HL-60/S4 treated with retinoic acid at 250 ng/mL for 4 days and 3 days (cell line): ENCODE data around the gene NUP188.

Experiments used
- in situ Hi-C: fragments of 300-500 bp; cut with MboI; formaldehyde crosslinking; loops from 2 replicates; pipeline ENCODE4 v1.7.0; 2022; ENCODE audit warnings: low sequenced_read_pairs

The NUP188 gene

DNA sequence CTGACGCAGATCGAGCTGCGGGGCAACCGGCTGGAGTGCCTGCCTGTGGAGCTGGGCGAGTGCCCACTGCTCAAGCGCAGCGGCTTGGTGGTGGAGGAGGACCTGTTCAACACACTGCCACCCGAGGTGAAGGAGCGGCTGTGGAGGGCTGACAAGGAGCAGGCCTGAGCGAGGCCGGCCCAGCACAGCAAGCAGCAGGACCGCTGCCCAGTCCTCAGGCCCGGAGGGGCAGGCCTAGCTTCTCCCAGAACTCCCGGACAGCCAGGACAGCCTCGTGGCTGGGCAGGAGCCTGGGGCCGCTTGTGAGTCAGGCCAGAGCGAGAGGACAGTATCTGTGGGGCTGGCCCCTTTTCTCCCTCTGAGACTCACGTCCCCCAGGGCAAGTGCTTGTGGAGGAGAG is 31.3 kb upstream of the NUP188 start:
- in situ Hi-C loops: no loop called here

DNA sequence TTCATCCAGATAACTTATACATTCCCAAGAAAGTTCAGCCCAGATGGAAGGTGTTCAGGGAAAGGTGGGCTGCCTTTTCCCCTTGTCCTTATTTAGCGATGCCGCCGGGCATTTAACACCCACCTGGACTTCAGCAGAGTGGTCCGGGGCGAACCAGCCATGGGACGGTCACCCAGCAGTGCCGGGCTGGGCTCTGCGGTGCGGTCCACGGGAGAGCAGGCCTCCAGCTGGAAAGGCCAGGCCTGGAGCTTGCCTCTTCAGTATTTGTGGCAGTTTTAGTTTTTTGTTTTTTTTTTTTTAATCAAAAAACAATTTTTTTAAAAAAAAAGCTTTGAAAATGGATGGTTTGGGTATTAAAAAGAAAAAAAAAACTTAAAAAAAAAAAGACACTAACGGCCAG is 30.8 kb upstream of the NUP188 start:
- in situ Hi-C loops: no loop called here

DNA sequence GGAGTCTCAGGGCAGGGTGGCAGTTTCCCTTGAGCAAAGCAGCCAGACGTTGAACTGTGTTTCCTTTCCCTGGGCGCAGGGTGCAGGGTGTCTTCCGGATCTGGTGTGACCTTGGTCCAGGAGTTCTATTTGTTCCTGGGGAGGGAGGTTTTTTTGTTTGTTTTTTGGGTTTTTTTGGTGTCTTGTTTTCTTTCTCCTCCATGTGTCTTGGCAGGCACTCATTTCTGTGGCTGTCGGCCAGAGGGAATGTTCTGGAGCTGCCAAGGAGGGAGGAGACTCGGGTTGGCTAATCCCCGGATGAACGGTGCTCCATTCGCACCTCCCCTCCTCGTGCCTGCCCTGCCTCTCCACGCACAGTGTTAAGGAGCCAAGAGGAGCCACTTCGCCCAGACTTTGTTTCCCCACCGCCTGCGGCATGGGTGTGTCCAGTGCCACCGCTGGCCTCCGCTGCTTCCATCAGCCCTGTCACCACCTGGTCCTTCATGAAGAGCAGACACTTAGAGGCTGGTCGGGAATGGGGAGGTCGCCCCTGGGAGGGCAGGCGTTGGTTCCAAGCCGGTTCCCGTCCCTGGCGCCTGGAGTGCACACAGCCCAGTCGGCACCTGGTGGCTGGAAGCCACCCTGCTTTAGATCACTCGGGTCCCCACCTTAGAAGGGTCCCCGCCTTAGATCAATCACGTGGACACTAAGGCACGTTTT is 30.2 kb upstream of the NUP188 start:
- in situ Hi-C loops: no loop called here

DNA sequence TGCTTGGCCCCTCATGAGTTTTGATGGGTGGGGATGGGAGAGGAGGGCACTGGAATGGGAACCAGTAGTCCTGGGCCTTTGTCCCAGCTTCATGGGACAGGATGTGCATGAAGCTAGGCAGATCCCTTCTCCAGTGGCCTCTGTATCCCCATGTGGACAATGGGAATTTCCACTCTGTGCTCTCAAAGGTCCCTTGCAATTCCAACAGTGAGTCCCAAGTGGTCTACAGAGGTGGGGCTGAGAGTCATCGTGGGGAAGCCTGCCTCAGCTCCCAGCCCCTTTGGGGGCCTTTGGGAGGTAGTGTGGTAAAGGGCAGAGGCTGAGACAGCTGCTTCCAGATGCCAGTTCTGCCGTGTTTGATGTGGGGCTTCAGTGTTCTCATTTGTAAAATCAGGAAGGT is 28.6 kb upstream of the NUP188 start:
- in situ Hi-C loops: no loop called here

DNA sequence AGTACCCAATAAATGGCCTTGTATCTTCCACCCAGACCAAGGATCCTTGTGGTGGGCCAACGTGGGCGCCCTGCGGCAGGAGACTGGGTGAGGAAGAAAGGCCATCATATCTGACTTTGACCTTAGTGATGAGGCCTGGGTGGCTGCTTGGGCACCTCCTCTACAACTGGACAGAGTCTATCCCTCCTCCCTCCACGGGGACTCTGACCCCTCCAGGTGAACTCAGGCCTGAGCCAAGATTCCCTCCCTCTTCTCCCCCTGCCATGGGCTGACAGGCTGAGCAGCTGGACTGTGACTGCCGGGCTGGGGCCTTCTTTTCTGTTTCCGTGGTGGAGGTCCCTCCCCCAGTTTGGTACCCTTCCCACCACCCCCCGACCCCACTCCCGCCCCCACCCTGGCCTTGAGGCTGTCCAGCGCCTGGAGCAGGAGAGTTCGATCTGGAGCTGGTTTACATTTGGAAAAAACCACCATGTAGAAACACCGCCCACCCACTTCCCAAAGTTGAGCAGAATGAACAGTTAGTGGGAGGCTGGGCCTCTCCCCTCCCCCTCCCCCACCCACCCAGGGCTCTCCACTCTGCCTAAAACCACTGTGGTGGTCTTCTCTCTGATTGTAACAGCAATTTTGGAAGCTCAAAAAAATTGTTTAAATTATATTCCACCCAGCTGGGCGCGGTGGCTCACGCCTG is 28.0 kb upstream of the NUP188 start:
- in situ Hi-C loops: no loop called here

DNA sequence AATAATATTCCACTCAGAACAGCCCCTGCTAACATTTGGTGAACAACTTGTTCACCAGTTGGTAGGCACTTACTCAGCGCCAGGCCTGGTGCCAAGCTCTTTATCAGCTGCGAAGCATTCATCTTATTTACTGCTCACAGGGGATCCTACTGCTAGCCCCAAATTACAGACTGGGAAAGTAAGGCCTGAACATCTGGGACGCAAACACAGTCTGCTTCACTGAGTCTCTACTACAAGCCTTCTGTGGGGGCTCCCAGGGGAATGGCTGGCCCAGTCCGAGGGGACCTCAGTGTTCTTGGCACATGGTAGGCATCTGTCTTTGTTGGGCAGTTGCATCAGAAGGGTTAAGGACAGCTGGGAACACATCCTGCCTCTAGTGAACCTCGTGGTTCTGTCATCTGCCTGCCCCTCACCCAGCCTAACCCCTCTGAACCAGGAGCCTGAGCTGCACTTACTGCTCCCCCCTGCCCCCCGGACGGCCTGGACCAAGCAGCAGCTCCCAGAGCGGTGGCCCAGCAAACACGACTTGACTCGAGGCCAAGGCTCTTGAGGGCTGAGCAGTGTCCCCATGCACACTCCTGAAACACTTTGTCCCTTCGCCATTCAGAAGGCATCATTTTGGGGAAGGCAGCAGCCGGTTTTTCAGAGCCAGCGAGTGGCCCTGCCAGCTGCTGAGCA is 27.0 kb upstream of the NUP188 start, which contains the start of gene PHYHD1:
PHYHD1 (plus strand) TSS at position 602 of the 678 bp plus-strand sequence. CDS start 1,342 bp downstream, outside the sequence.
- in situ Hi-C loops: no loop called here

DNA sequence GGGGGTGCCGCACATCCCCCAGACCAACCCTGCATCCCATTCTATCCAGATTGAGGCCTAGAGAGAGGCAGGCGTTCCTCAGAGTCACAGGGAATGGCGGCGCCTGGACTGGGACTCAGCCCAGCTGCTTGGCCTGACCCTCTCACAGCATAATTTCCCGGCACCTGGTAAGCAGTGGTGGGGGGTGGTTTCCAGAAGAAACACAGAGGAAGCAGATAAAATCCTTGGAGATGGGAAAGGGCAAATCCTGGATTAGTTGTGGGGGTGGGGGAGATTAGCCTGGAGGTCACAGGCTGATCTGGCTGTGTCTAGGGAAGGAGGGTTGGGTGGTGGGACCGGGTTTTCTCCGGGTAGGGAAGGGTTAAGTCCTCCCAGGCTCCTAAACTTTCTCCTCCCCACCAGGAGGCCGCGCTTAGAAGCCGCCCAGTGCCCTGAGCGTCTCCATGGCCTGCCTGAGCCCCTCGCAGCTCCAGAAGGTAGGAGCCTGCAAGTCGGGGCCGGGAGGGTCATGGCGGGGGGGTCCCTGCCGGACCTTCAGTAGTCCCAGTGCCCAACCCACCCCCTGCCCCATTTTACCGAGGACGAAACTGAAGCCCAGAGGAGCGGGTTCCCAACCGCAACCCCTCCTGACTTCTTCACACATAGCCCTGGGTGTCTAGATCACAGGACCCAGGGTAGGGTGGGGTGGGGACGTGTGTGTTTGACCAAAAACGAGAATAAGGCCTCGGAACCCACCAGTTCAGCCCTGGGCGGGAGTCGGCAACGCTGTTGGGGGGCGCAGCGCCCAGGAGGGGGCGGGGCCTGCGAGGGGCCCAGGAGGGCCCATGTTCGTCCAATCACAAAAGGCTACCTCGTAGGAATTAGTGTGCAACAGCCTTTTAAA is 25.4 kb upstream of the NUP188 start:
- in situ Hi-C loops: no loop called here

DNA sequence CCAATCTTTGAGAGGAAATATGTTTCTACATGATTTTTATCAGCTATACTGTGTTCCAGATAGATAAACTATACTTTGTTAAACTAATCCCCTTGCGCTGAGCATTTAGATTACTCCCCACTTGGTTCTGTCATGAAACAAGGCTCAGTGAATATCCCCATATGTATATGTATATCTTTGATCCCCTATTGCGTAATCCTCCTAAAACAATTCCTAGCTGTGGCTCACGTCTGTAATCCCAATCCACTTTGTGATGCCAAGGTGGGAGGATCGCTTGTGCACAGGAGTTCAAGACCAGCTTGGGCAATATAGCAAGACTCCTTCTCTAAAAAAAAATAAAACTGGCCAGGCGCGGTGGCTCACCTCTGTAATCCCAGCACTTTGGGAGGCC is 24.0 kb upstream of the NUP188 start:
- in situ Hi-C loops: no loop called here

DNA sequence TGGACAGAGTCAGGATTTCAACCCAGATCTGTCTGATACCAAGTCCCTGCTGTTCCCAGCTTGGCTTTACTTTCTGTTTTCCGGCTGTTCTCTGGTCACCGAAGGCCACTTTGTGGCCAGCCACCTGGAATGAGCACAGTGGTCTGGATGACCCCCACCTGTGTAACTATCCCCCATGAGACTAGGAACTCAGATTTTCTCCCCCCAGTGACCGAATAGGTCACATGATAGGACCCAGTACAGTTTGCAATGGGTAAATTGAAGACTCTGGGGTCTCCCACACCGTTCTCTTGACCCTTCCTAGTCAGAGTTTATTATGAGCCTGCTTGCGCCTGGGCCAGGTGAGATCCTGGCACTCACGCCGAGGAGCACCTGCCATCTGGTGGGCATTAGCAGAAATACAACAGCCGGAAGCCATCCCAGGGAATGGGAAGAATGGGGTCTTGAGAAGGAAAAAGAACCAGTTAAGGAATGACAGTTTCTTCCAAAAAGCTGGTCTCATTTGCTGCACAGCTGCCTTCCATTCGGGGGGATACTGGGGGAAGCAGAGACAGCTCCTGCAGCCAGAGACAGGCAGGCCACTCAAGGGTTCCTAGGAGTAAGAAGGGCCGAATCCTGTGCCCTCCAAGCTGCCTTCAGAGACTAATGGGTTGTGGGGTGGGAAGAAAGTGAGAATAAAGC is 19.6 kb upstream of the NUP188 start:
- in situ Hi-C loops: no loop called here

DNA sequence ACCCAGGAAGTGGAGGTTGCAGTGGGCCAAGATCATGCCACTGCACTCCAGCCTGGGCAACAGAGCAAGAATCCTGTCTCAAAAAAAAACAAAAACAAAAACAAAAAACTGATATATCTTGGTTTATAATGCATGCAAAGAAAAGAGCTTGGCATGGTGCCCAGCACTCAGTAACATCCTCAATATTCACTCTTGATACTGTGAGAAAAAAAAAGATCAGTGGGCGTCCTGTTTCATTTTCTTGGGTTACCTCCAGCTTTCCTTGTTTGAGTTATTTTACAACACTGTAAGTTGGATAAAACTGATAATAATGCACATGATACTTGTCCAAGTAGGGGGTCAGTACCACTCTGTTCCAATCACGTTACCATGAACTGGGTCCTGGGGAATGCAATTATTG is 18.9 kb upstream of the NUP188 start:
- in situ Hi-C loops: no loop called here

DNA sequence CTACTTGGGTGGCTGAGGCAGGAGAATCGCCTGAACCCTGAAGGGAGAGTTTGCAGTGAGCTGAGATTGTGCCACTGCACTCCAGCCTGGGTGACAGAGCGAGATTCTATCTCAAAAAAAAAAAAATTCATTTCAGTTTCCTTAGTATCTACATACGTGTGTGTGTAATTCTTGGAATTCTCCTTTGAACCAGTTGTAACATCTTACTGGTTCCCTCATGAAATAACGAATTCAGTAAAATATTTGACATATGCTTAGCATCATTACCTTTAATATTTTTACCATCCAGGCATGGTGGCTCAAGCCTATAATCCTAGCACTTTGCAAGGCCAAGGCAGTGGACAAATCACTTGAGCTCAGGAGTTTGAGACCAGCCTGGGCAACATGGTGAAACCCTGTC is 17.9 kb upstream of the NUP188 start:
- in situ Hi-C loops: no loop called here

DNA sequence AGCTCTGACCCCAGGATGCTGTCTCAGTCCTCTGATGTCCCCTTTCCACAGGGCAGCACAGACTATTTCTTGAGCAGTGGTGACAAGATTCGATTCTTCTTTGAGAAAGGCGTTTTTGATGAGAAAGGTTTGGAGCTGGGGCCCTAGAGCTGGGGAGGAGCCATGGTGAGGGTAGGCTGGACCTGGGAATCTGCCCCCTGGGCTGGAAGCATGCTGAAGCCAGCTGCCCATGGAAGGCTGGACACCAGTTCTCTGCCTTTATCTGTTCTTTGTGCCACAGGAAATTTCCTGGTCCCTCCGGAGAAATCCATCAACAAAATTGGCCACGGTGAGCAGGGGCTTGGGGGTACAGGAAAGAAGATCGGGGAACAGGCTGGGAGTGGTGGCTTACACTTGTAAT is 13.8 kb upstream of the NUP188 start:
- in situ Hi-C loops: no loop called here

DNA sequence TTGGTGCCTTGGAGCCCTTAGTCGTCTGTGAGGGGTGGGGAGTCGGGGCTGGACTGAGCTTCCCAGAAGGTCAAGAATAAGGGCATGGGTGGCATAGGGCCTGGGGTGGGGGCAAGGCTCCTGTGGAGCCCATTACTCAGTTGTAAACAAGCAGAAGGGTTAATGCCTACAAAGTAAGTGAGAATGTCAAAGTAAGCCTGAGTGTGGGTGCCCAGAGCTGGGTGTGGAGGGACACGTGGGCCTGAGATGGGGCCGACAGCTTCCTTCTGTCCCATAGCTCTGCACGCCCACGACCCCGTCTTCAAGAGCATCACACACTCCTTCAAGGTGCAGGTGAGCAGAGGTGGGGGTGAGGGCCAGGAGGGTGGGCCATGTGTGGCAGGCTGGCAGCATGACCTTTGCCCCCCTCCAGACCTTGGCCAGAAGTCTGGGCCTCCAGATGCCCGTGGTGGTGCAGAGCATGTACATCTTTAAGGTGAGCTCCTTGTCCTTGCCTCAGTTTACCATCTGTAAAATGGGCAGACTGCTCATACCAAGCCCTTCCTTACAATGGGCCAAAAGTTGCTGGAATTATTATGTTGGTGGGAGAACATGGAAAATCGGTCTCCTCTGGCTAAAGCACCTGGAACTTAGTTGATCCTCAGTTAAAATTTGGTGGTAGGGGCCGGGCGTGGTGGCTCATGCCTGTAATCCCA is 11.2 kb upstream of the NUP188 start:
- in situ Hi-C loops: no loop called here

DNA sequence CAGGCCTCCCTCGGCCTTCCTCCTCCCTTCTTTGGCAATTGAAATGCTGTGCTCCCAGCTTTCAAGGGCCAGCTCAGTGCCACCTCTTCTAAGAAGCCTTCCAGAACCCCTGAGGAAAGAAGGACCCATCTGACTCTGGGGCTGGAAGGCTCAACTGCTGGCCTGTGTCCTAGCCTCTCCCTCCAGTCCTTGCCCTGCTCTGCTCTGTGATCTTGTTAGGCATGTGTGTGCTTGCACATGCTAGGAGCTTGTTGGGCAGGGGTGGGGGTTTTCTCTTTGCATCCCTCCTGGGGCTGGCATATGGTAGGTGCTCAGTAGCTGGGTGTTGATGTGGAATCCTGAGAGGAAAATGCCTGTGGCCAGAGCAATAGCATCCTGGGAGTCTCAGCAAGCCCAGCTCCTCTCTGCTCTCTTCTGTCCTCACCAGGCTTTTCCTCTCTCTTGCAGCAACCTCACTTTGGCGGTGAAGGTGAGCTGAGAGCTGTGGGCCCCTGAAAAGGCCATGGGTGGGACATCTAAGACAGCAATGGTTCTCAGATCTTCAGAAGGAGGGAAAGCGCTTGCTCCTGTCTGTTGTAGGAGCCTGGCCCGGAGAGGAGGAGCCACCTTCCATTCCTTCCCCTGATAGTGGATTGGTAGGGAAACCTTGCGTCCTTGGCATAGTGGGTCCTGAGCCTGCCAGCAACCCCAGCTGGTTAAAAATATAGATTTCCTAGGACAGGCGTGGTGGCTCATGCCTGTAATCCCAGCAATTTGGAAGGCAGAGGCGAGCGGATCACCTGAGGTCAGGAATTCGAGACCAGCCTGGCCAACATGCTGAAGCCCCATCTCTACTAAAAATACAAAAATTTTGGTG is 10.0 kb upstream of the NUP188 start:
- in situ Hi-C loops: no loop called here

DNA sequence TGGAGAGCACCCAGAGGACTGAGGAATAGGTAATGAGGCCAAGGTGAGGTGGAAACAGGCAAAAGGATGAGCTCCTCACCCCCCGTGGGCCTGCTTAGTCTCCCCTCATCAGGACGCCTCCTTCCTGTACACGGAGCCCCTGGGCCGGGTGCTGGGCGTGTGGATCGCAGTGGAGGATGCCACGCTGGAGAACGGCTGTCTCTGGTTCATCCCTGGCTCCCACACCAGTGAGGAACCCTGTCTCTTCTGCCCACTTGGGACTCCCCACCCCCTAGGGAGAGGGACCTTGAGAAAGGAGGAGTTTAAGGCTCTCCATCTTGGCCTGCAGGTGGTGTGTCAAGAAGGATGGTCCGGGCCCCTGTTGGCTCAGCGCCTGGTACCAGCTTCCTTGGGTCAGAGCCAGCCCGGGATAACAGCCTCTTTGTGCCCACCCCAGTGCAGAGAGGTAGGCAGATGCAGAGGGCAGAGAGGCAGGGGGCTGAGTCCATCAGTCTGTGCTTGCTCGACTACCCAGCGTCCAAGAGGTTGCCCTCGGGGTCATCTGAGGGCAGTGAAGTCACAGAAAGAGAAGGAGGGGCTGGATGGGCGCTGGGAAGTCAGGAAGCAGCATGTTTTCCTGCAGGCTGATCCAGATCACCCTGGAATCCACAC is 7.1 kb upstream of the NUP188 start:
- in situ Hi-C loops: no loop called here

DNA sequence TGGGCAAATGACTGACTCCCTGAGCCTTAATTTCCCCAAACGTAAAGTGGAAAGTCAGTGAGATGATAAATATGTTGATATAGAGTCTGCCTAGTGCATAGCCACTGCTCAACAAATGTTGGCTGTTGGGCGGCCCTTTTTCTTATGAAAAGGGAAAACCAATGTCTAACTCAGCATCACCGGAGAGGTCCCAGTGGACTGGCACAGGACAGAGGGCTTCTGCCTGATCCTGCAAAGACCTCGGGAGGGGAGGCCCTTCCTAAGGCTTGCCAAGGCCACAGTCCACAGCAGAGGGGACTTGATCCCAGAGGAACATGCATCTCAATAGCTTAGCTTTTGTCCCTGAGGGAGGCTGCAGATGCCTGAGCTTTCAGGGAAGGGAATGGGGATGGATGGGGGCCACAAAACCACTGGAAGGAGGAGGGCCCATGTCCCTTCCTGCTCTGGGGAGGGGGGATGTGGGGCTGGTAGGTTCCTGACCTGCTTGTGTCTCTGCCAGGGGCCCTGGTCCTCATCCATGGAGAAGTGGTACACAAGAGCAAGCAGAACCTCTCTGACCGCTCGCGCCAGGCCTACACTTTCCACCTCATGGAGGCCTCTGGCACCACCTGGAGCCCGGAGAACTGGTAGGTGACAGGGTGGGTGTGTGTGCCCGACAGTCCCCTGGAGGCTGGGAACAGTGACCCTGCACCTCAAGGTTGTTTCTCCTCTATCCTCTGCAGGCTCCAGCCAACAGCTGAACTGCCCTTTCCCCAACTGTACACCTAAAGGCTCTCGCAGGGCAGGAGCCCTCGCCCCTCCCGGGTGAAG is 6.3 kb upstream of the NUP188 start:
- in situ Hi-C loops: no loop called here

DNA sequence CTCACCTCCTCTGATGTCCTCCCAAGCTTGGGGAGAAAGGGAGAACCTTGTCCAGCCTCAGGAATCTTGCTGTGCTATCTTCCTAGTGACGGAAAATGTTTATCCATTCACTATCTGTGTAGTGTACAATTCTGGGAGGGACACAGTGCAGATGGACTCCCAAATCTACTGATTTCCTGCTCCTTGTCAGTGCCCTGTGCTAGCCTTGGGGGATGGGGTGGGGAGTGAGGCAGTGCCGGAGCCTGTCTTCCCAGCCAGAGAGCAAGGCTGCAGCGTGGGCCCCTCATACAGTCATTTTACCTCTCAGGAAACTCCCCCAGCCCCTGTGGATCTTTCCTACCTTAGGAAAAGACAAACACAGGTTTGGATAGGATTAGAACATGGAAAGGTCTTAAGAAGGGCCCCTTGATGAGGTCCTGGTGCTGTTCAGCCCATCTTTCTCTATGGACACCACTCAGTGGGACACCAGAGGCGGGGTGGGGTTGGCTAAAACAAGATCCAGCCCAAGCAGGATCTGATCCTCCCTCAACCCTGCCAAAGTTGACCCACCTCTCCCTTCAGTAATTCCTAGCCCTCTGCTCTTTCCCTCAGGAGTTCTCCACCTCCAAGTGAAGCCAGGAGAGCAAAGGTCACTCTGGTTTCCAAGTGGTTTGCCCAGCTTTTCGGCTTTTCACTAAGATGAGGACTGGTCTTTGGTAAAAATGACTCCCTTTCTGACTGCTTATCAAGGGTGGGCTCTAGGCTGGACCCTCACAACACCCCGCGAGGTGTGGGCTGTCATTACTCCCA is 3.5 kb upstream of the NUP188 start:
- in situ Hi-C loops: no loop called here
